UCSD-AML1 (cell line): Measurements from ENCODE around the gene SLC22A17.

Experiments used
- DNase-seq: peaks from one replicate; lab custom pipeline; 2025; ENCODE audit not compliant: unreplicated experiment; lab: John Stamatoyannopoulos, UW

The SLC22A17 gene

DNA sequence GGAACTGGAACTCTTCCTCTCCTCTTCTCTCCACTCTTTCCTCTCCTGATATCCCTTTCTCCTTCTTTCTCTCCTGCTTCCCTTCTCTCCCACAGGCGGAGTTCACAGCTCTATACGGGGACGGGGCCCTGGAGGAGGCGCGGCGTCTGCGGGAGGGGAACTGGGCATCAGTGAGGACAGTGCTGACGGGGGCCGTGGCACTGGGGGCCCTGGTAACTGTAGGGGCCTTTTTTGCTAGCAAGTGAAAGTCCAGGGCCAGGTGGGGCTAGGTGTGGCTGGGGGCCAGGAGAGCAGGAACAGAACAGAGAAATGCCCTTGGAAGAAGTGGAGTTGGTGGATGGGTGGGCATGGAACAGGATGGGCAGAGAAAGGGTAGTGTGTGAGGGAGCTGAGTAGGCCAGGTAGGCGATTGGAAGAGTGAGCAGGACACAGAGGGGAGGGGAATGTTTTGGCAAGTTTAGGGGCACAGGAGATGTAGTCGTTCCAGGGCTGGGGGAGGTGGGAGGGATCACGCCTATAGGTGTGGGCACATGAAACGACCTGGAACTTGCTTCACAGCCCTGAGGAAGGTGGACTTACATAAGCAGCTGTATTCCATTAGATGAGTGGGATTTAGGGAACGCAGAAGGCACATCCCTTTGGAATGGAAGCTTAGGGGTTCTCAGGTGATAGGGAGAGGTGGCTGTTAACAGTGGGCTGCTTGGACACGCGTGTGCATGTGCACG is 43.8 kb downstream of the SLC22A17 start:
- no peak for DNase-seq

DNA sequence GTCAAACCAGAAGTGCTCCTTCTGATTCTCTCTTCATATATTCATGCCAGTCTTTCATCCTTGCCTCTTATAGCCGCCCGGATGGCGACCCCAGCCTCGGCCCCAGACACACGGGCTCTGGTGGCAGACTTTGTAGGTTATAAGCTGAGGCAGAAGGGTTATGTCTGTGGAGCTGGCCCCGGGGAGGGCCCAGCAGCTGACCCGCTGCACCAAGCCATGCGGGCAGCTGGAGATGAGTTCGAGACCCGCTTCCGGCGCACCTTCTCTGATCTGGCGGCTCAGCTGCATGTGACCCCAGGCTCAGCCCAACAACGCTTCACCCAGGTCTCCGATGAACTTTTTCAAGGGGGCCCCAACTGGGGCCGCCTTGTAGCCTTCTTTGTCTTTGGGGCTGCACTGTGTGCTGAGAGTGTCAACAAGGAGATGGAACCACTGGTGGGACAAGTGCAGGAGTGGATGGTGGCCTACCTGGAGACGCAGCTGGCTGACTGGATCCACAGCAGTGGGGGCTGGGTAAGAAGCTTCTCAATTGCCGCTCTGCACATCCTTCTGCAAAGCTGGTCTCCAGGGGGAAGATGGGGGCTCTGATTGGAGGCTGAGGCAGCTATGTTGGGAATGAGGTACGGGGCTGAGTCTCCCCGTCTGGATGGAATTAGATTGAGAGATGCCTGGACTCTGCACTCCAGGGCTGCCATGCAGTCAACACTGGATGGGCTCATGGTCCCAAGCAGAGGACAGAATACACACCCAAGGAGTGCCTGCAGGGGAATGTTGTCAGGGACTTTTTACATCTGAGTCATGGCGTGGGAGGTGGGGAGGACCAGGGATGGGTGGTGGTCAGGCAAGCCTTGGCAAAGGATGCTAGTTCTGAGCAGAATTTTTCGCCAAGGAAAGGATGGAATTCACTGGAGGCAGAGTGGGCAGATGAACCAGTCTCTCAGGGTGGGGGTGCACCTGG is 44.7 kb downstream of the SLC22A17 start:
- no peak for DNase-seq

DNA sequence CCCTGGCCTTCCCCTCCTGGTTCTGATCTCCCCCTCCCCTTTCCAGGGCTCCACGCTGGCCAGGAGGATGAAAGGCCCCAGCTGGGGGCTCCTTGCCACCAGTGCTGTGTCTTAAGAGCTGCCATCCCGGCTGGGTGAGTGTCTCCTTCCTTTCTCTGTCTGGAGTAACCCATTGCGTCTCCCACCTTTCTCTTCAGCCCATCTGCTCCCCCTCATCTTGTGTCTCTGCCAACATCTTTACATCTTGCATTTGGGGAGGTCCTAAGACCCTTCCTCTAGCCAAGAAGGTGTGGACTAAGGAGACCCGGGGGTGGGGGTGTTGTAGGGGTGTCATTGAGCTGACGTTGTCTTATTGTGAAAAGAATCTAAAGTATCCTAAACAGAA is 45.5 kb downstream of the SLC22A17 start:
- no peak for DNase-seq

DNA sequence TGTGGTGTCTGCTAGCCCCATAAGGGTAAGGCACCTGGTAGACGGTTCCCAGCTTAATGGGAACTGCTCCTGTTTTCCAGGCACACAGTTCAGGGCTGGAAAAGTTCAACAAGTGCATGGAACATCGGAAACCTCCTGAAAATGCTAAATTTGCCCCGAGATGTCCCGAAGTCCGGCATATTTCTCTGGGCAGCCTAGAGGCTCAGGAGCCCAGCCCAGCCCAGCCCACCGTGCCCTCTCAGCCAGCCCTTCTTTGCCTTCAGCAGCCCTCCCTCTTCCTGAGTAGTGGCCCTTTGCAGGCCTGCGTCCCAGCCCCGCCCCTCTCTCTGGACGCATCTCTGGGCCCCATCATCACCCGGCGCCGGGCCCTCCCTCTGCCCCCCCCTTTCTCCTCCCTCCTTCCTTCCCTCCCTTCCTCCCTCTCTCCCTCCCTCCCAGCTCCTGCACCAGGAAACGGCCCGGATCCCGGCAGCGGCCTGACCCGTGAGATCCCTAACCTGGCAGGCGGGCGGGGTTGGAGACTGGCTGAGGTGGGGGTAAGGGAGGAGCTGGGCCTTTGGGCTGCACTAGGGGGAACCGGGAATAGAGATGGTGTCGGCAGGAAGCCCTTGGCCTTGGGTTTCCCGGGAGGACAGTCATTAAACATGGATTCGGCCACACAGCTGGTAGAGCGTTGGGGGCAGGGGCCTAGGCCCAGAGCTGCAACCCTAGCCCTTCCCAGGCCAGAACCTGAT is 46.1 kb downstream of the SLC22A17 start, which contains the start of gene BCL2L2:
Gene BCL2L2, plus strand, starts transcription at position 422 of the 734 bp plus-strand sequence. CDS start 935 bp downstream, outside the sequence.
- DNase-seq, result peak; percentile 91

DNA sequence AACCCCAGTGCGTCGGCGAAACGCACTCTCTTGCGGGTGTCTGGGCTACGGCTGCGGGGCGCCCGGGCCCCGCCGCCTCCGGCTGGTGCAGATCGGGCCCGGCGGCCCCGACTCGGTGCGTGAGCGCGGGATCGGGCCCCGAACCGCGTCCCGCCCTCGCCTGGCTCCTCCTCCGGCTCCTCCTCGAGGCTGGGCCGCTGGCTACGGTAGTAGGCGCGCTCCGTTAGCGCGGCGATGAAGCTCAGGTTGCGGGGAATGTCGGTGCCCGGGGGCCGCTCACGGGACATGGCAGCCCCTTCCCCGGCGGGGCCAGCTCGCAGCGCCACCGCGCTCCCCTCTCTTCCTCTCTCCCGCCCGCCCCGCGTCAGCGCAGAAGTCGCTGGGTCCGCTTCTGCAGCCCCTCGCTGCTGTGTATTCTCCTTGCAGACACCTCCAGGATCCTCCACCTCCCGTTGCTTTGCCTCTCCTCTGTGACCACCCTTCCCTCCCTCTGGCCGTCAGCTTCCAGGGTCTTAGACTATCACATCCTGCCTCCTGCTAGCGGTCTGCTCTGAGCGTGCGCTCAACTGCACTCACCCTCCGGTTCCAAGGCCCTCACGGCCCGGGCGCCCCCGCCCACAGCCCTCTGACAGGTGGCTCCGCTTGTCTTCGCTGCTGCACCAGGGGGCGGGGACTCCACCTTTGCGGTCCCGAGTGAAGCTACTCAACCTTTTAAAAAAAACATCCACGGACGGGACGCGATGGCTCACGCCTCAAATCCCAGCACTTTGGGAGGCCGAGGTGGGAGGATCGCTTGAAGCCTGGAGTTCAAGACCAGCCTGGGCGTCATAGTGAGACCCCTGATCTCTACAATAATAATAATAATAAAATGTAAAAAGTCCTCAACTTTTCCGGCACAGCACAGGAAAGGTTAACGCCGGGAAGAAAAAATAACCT is 50.1 kb downstream of the SLC22A17 start, which contains the start of gene PPP1R3E:
Gene PPP1R3E, minus strand, starts transcription at position 570 of the 936 bp plus-strand sequence. Its CDS starts 283 bp downstream, at position 287.
- DNase-seq, result peak; percentile 68

DNA sequence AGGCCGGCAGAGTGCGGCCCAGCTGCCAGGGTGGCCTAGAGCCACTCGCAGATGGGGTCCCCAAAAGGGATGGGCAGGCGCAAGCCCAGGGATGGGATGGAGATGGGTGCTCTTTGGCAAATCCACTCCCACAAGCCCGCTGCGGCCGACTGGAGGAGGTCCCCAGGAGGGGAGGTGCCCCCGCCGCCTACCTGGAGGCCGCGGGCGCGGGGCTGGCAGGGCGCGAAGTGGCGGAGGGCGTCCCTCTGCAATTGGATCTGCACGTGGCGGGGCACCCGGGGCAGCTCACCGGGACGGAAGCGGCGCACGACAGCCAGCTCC is 50.8 kb downstream of the SLC22A17 start:
- no peak for DNase-seq

DNA sequence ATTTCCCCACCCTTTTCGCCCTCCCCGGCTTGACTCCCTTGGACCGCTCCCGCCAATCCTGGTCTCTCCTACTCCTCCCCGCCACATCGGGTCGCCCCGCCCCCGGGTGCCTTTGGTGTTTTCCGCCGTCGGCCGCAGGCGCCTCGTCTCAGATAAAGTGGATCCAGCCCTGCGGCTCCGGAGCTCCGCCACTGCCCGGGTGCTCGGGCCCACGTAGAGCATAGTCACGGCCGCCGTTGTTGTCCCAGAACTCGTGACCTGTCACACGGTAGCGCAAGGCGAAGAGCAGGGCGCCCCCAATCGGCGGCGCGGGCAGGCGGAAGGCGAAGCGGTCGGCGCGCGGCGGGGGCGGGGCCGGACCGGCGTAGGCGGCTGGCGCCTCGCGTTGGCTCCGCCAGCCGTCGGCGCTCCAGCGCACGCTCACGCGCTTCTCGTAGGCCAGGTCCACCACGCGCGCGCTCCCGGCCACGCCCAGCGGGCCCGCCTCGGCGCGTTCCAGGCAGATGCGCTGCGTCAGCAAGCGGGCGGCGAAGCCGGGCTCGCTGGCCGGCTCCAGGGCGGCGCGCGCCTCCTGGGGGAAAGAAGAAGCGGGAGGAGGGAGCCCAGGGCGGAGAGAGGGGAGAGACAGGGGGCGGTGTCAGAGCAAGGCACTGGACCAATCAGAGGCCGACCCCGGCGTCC is 51.3 kb downstream of the SLC22A17 start:
- peak; percentile 100 for DNase-seq

DNA sequence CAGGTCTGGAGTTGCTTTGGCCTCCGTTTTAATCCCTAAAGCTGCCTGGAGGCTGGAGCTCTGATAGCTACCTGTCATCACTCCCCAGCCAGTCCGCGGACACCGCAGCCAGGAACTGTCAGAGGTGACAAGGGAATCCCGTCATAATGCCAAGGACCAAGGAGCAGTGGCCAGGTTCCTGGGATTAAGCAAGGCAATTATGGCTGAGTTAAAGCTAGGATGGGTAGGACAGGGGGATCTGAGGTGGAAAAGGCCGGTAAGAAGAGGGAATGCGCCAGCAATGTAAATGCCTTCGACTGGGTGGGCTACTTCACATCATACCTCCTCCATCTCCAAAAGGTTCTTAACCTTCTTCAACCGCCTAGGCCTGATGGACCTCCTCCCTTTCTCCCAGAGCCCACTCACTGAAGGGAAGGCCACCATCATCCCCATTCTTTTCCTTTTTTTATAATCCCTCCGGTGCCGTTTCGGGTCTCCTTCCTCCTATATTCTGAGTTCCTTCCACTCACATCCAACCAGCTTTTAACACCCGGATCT is 51.9 kb downstream of the SLC22A17 start:
- peak; percentile 45 for DNase-seq

DNA sequence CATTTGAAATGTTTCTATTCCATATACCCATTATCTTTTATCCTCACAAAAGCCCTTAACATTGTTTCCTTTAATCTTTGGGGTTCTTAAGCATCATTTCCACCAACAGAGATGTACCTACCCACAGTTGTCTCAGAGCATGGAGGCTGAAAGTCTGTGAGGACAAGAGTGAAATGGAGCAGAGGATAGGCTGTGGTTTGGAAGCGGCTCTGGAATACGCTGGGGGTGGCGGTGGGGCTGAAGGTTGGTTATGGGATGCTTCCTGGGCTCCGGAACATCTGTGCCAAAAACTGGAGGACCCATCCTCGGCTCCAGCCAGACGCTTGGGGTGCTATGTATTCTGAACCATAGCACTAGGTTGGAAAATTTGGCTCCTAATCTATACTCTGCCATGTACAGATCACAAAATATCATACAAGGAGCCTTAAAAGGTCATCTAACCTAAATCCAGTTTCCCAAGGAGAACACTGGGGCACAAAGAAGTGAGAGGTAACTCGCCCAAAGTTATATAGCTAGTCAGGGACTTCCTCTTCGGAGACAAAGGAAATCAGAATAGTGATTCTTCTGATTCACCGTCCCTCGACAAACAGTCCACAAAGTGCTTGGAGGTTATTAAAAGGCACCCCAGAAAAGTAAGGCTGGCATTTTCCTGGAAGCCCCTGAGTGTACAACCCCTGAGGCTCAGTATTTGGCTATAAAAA is 52.6 kb downstream of the SLC22A17 start:
- DNase-seq, result no peak

DNA sequence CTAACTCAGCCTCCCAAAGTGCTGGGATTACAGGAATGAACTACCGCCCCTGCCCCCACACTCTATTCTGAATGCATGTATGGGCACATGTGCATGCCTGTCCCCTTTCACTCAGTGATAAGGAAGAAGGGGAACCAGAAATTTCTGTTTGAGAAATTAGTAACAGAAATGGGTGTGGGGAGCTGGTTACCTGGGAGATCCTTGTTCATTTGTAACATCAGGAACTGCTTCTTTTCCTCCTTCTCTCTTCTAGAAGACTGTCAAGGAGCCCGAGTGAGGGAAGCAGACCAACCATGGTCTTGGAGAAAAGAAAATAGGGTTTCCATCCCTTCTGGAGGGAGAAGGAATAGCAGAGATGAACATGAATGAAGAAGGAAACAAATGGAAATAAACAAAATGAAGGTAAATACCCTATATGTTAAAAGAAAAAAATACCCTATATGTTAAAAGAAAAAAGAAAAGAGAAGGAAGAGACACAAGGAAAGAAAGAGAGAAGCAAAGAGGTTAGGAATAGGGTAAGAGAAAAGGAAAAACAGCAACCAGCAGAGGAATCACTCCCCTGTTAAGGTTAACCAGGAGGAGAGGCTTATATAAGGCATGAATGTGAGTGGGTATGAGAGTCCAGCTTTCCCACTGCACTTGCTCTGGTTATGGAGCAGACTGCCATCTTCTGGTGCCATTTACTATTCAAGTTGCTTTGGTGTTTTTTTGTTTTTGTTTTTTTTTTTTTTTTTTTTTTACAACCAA is 53.3 kb downstream of the SLC22A17 start:
- DNase-seq, result no peak

DNA sequence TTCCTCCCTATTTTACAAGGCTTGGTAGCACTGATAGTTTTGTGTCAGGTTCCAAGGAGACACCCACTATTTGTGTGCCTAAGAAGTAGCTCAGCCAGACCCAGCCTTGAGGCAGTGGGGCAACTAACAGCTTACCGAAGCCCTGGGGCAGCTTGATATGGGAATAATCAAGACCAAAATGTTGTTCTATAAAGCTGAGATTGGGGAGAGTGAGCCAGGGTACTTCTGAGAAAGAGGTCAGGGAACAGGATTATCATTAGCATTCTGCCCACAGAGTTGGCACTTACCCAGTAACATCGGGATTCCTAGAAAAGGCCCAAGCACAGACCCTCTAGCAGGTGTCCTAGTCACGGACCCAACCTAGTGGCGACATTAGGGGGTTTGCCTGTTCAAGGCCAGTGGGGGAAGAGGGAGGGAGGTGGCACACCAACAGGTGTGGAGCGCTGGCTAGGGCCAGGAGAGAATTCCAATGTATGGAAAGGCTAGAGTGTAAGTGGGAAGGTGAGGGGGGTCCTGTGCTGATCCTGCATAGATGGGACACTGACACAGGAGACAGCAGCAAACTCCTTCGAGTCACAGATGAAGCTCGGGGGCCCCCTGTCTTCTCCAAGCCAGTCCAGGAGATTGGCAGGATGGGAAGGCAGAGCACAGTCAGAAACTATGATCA is 54.9 kb downstream of the SLC22A17 start:
- DNase-seq, result no peak

DNA sequence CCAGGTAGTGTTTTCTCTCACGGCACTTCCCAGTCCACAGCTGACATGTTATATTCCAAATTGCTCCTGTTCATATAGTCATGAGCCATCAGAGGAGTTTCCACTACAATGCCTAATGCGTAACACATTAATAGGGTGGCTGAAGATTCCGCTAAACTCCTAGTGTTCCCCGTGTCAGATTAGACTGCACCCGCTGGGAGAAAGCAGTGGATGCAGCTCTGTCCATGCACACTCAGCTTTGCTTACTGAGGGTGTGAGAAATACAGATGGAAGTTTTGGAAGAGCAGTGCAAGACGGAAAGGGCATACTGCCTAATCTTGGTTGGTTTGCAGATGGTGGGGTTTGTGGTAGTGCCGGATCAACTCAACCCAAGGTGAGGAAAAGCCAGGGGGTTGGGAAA is 55.6 kb downstream of the SLC22A17 start:
- no peak for DNase-seq
